ENCODE results near the gene THBS3. TPM values are rescaled to one million over a fixed set of nuclear protein-coding genes. Genes with fewer than 3 reads are reported as not detected.

The THBS3 gene
- total and polyA plus RNA-seq, 5 donors from 2014 or later: 2.7 to 18.4 (median 3.7) TPM

GRCh38 chr1:155200920-155201319 lies 6.8 kb downstream of the THBS3 start:
- peaks cover 0 to 6% (median under 1%) of the 10 kb centered on the region in 4 donors for H3K4me1 Mint-ChIP-seq
- H3K36me3 Mint-ChIP-seq: peaks cover 7% of the 10 kb centered on the region
- Histone ChIP-seq H3K36me3 (ENCODE audit: control insufficient read depth, insufficient read depth, low read length) (no peaks in the 10 kb centered on the region), H3K4me1 (ENCODE audit: control insufficient read depth, insufficient read depth, low read length, poor library complexity, severe bottlenecking) (no peaks in the 10 kb centered on the region), H3K27ac (ENCODE audit: insufficient read depth, low read length, poor library complexity, severe bottlenecking) (no peak overlapping the region), H3K9me3 (ENCODE audit: control insufficient read depth in 2 of 2, low read length in 2 of 2) (no peaks in the 10 kb centered on the region), H3K4me3 (ENCODE audit: low read depth, low read length) (no peak overlapping the region), H3K27me3 (ENCODE audit: control insufficient read depth, insufficient read depth, low read length) (no peaks in the 10 kb centered on the region)
- DNase-seq (no peak), ATAC-seq (ENCODE audit: low read depth in 2 of 2) (no peak)
- no peaks in the 10 kb centered on the region for H3K27me3 Mint-ChIP-seq
- H3K4me3 Mint-ChIP-seq: no peak overlapping the region
- no peaks in the 10 kb centered on the region for H3K9me3 Mint-ChIP-seq
- H3K27ac Mint-ChIP-seq: no peak overlapping the region

GRCh38 chr1:155199792-155200191 lies 7.9 kb downstream of the THBS3 start:
- Histone ChIP-seq H3K27ac (ENCODE audit: insufficient read depth, low read length, poor library complexity, severe bottlenecking) (no peak overlapping the region), H3K27me3 (ENCODE audit: control insufficient read depth, insufficient read depth, low read length) (no peaks in the 10 kb centered on the region), H3K4me3 (ENCODE audit: low read depth, low read length) (no peak overlapping the region), H3K36me3 (ENCODE audit: control insufficient read depth, insufficient read depth, low read length) (no peaks in the 10 kb centered on the region), H3K9me3 (ENCODE audit: control insufficient read depth in 2 of 2, low read length in 2 of 2) (no peaks in the 10 kb centered on the region), H3K4me1 (ENCODE audit: control insufficient read depth, insufficient read depth, low read length, poor library complexity, severe bottlenecking) (peaks cover 7% of the 10 kb centered on the region)
- peak overlapping the region in 2 of 3 donors; percentile 46 to 67 for H3K27ac Mint-ChIP-seq
- H3K4me1 Mint-ChIP-seq: peaks cover 0 to 12% (median 5%) of the 10 kb centered on the region in 4 donors
- no peaks in the 10 kb centered on the region for H3K27me3 Mint-ChIP-seq
- H3K9me3 Mint-ChIP-seq: no peaks in the 10 kb centered on the region
- DNase-seq: no peak
- ATAC-seq (ENCODE audit: low read depth in 2 of 2): no peak
- peak overlapping the region in 1 of 4 donors; percentile 54 for H3K4me3 Mint-ChIP-seq
- H3K36me3 Mint-ChIP-seq: peaks cover 7% of the 10 kb centered on the region

- Histone ChIP-seq H3K4me3 (ENCODE audit: low read depth, low read length) (no peak overlapping the region), H3K9me3 (ENCODE audit: control insufficient read depth in 2 of 2, low read length in 2 of 2) (no peaks in the 10 kb centered on the region), H3K36me3 (ENCODE audit: control insufficient read depth, insufficient read depth, low read length) (no peaks in the 10 kb centered on the region), H3K4me1 (ENCODE audit: control insufficient read depth, insufficient read depth, low read length, poor library complexity, severe bottlenecking) (peaks cover 19% of the 10 kb centered on the region), H3K27me3 (ENCODE audit: control insufficient read depth, insufficient read depth, low read length) (no peaks in the 10 kb centered on the region), H3K27ac (ENCODE audit: insufficient read depth, low read length, poor library complexity, severe bottlenecking) (no peak overlapping the region)
- peaks cover 7% of the 10 kb centered on the region for H3K36me3 Mint-ChIP-seq
- ATAC-seq (ENCODE audit: low read depth in 2 of 2) (no peak), DNase-seq (no peak)
- H3K4me1 Mint-ChIP-seq: peaks cover 0 to 24% (median 12%) of the 10 kb centered on the region in 4 donors
- peaks cover 0 to 1% (median 0%) of the 10 kb centered on the region in 7 donors for H3K9me3 Mint-ChIP-seq
- no peaks in the 10 kb centered on the region for H3K27me3 Mint-ChIP-seq
- H3K4me3 Mint-ChIP-seq: peak overlapping the region in 2 of 4 donors; percentile 7 to 43
- no peak overlapping the region for H3K27ac Mint-ChIP-seq
These were observed 9.2 kb downstream of the THBS3 start for GRCh38 chr1:155198547-155198906.

GRCh38 chr1:155197901-155198546 lies 9.7 kb downstream of the THBS3 start:
- Histone ChIP-seq H3K27me3 (ENCODE audit: control insufficient read depth, insufficient read depth, low read length) (no peaks in the 10 kb centered on the region), H3K9me3 (ENCODE audit: control insufficient read depth in 2 of 2, low read length in 2 of 2) (no peaks in the 10 kb centered on the region), H3K27ac (ENCODE audit: insufficient read depth, low read length, poor library complexity, severe bottlenecking) (no peak overlapping the region), H3K4me1 (ENCODE audit: control insufficient read depth, insufficient read depth, low read length, poor library complexity, severe bottlenecking) (peaks cover 24% of the 10 kb centered on the region), H3K36me3 (ENCODE audit: control insufficient read depth, insufficient read depth, low read length) (no peaks in the 10 kb centered on the region), H3K4me3 (ENCODE audit: low read depth, low read length) (no peak overlapping the region)
- ATAC-seq (ENCODE audit: low read depth in 2 of 2) (no peak), DNase-seq (no peak)
- Mint-ChIP-seq H3K36me3 (peaks cover 7% of the 10 kb centered on the region), H3K4me3 (peak overlapping the region in 3 of 4 donors; percentile 36 to 88 (median 43)), H3K27ac (peak overlapping the region in 1 of 3 donors; percentile 42), H3K9me3 (peaks cover 0 to 2% (median 0%) of the 10 kb centered on the region in 7 donors), H3K27me3 (no peaks in the 10 kb centered on the region), H3K4me1 (peaks cover 0 to 29% (median 15%) of the 10 kb centered on the region in 4 donors)

GRCh38 chr1:155196893-155197638 lies 10.6 kb downstream of the THBS3 start:
- Histone ChIP-seq H3K27ac (ENCODE audit: insufficient read depth, low read length, poor library complexity, severe bottlenecking) (no peak overlapping the region), H3K36me3 (ENCODE audit: control insufficient read depth, insufficient read depth, low read length) (no peaks in the 10 kb centered on the region), H3K27me3 (ENCODE audit: control insufficient read depth, insufficient read depth, low read length) (no peaks in the 10 kb centered on the region), H3K9me3 (ENCODE audit: control insufficient read depth in 2 of 2, low read length in 2 of 2) (no peaks in the 10 kb centered on the region), H3K4me1 (ENCODE audit: control insufficient read depth, insufficient read depth, low read length, poor library complexity, severe bottlenecking) (peaks cover 33% of the 10 kb centered on the region), H3K4me3 (ENCODE audit: low read depth, low read length) (no peak overlapping the region)
- H3K4me1 Mint-ChIP-seq: peaks cover 0 to 35% (median 20%) of the 10 kb centered on the region in 4 donors
- H3K27ac Mint-ChIP-seq: peak overlapping the region; percentile 2 to 80 (median 32)
- H3K36me3 Mint-ChIP-seq: peaks cover 7% of the 10 kb centered on the region
- peak overlapping the region in 2 of 4 donors; percentile 68 to 88 for H3K4me3 Mint-ChIP-seq
- peaks cover 0 to 2% (median 0%) of the 10 kb centered on the region in 7 donors for H3K9me3 Mint-ChIP-seq
- no peaks in the 10 kb centered on the region for H3K27me3 Mint-ChIP-seq
- ATAC-seq (ENCODE audit: low read depth in 2 of 2): no peak
- DNase-seq: no peak

- H3K4me1 Mint-ChIP-seq: peaks cover 0 to 35% (median 21%) of the 10 kb centered on the region in 4 donors
- peak overlapping the region in 2 of 3 donors; percentile 32 to 80 for H3K27ac Mint-ChIP-seq
- no peak for DNase-seq
These were observed 11.4 kb downstream of the THBS3 start for GRCh38 chr1:155196103-155196892.

More at GRCh38 chr1:155196103-155196892, 11.4 kb downstream of the THBS3 start:
- H3K4me1 ChIP-seq (ENCODE audit: control insufficient read depth, insufficient read depth, low read length, poor library complexity, severe bottlenecking): peaks cover 33% of the 10 kb centered on the region
- peak overlapping the region; percentile 80 for H3K27ac ChIP-seq (ENCODE audit: insufficient read depth, low read length, poor library complexity, severe bottlenecking)
- peaks cover 0 to 2% (median 0%) of the 10 kb centered on the region in 7 donors for H3K9me3 Mint-ChIP-seq
- no peaks in the 10 kb centered on the region for H3K36me3 ChIP-seq (ENCODE audit: control insufficient read depth, insufficient read depth, low read length)
- no peaks in the 10 kb centered on the region for H3K27me3 Mint-ChIP-seq
- no peak for ATAC-seq (ENCODE audit: low read depth in 2 of 2)
- H3K36me3 Mint-ChIP-seq: peaks cover 7% of the 10 kb centered on the region
- H3K4me3 ChIP-seq (ENCODE audit: low read depth, low read length): no peak overlapping the region
- no peaks in the 10 kb centered on the region for H3K9me3 ChIP-seq (ENCODE audit: control insufficient read depth in 2 of 2, low read length in 2 of 2)
- peak overlapping the region in 3 of 4 donors; percentile 44 to 88 (median 50) for H3K4me3 Mint-ChIP-seq
- no peaks in the 10 kb centered on the region for H3K27me3 ChIP-seq (ENCODE audit: control insufficient read depth, insufficient read depth, low read length)
